ENCODE measurements around the gene ETFB. TPM values are rescaled to one million over a fixed set of nuclear protein-coding genes. Genes with fewer than 3 reads are reported as not detected.

The ETFB gene
- total and polyA plus RNA-seq, 10 of the 15 experiments (the other 5 are each of a cell fraction or from before 2014, with no cell fraction given): 15.1 to 166 (median 87.8) TPM

GRCh38 chr19:51394050-51394836, 28.1 kb upstream of the ETFB start (continued):
- TF ChIP-seq EP300 (IDR thresholded peaks at IDR 0.05; ENCODE audit: borderline replicate concordance in 1 of 2, control insufficient read depth in 1 of 2, low read depth in 2 of 2, low read length in 2 of 2): peak in 1 of 2 experiments; percentile 66; a peak in 2 of 4 replicates
- TF ChIP-seq SKIL (IDR thresholded peaks at IDR 0.05; ENCODE audit: low read depth, poor library complexity, severe bottlenecking): peak; percentile 40
- TF ChIP-seq YY1 (IDR thresholded peaks at IDR 0.05; ENCODE audit: low read depth, low read length): peak; percentile 73
- no peak for TF ChIP-seq PAX5 (IDR thresholded peaks at IDR 0.05; ENCODE audit: borderline replicate concordance, low read depth, low read length)
- TF ChIP-seq MTA3 (IDR thresholded peaks at IDR 0.05; ENCODE audit: borderline replicate concordance, low read length): no peak
- TF ChIP-seq EGR1 (IDR thresholded peaks at IDR 0.05; ENCODE audit: borderline replicate concordance in 1 of 2, low read depth in 2 of 2, low read length in 2 of 2): peak in 1 of 2 experiments; percentile 54; a peak in 1 of 3 replicates
- no peak for TF ChIP-seq ZNF24 (IDR thresholded peaks at IDR 0.05)
- no peak for TF ChIP-seq SUZ12 (IDR thresholded peaks at IDR 0.05; ENCODE audit: unreplicated experiment)
- no peak for TF ChIP-seq NR2C1 (IDR thresholded peaks at IDR 0.05)
- no peak for TF ChIP-seq USF1 (IDR thresholded peaks at IDR 0.05; ENCODE audit: borderline replicate concordance, extremely low read length, insufficient read depth, low read depth, low read length)
- peak; percentile 72 for TF ChIP-seq HDGF (IDR thresholded peaks at IDR 0.05)
- peak; percentile 80 for TF ChIP-seq ATF7 (IDR thresholded peaks at IDR 0.05; ENCODE audit: low read depth)
- peak; percentile 53 for TF ChIP-seq RAD21 (IDR thresholded peaks at IDR 0.05; ENCODE audit: insufficient read depth, low read depth, low read length)
- no peak for TF ChIP-seq E2F8 (IDR thresholded peaks at IDR 0.05; ENCODE audit: low read depth, partially characterized antibody)
- no peak for TF ChIP-seq CEBPB (IDR thresholded peaks at IDR 0.05; ENCODE audit: borderline replicate concordance in 1 of 2, low read depth in 2 of 2, low read length in 2 of 2)
- no peak for TF ChIP-seq ZNF274 (IDR thresholded peaks at IDR 0.05; ENCODE audit: insufficient read depth, insufficient read length)
- 0 out of 2 replicates have a peak, but pooled peaks have one; percentile 17 for TF ChIP-seq SREBF2 (IDR thresholded peaks at IDR 0.05; ENCODE audit: low read length)
- no peak; the same call in 1 of the 2 replicates for TF ChIP-seq TAF1 (IDR thresholded peaks at IDR 0.05; ENCODE audit: borderline replicate concordance, low read depth, low read length)
- TF ChIP-seq PAX8 (IDR thresholded peaks at IDR 0.05): no peak
- TF ChIP-seq DPF2 (IDR thresholded peaks at IDR 0.05): peak; percentile 65; the same call in 1 of the 2 replicates
- no peak for TF ChIP-seq NFXL1 (IDR thresholded peaks at IDR 0.05; ENCODE audit: borderline replicate concordance)
- TF ChIP-seq EED (IDR thresholded peaks at IDR 0.05; ENCODE audit: low read depth): peak; percentile 71
